Ishikawa (cell line): Measurements from ENCODE around the gene PTPRM.

Experiments used
- CEBPB ChIP-seq: IDR thresholded peaks from 2 replicates; pipeline ENCODE4 v1.6.1; 2012
- CREB1 ChIP-seq: IDR thresholded peaks from 2 replicates; pipeline ENCODE4 v1.6.1; 2012; ENCODE audit warnings: low read depth
- EGR1 ChIP-seq: IDR thresholded peaks from 2 replicates; pipeline ENCODE4 v1.6.1; 2012
- EP300 ChIP-seq: IDR thresholded peaks from 2 replicates; pipeline ENCODE4 v1.6.1; 2012; ENCODE audit warnings: borderline replicate concordance
- FOXM1 ChIP-seq: IDR thresholded peaks from 2 replicates; pipeline ENCODE4 v1.6.1; 2012; ENCODE audit warnings: low read depth, borderline replicate concordance
- MAX ChIP-seq: IDR thresholded peaks from 2 replicates; pipeline ENCODE4 v1.6.1; 2012
- NFIC ChIP-seq: IDR thresholded peaks from 2 replicates; pipeline ENCODE4 v1.6.1; 2012
- RAD21 ChIP-seq: IDR thresholded peaks from 2 replicates; pipeline ENCODE4 v1.6.1; 2012; ENCODE audit warnings: low read depth
- REST ChIP-seq: IDR thresholded peaks from 2 replicates; pipeline ENCODE4 v1.6.1; 2012; ENCODE audit warnings: low read depth, mild to moderate bottlenecking
- TAF1 ChIP-seq: IDR thresholded peaks from 2 replicates; pipeline ENCODE4 v1.6.1; 2012; ENCODE audit warnings: low read depth, mild to moderate bottlenecking
- TCF12 ChIP-seq: IDR thresholded peaks from 2 replicates; pipeline ENCODE4 v1.6.1; 2012; ENCODE audit warnings: low read depth
- TEAD4 ChIP-seq: IDR thresholded peaks from 2 replicates; pipeline ENCODE4 v1.6.1; 2012
- YY1 ChIP-seq: IDR thresholded peaks from 2 replicates; pipeline ENCODE4 v1.6.1; 2012; ENCODE audit warnings: low read depth
- ZBTB7A ChIP-seq: IDR thresholded peaks from 2 replicates; pipeline ENCODE4 v1.6.1; 2012; ENCODE audit warnings: low read depth
- TF ChIP-seq, protein P1 (sequence below): IDR thresholded peaks from 2 replicates; pipeline ENCODE4 v1.6.1; 2012

The PTPRM gene

GRCh38 chr18:8307960-8308359 is 740.8 kb downstream of the PTPRM start:
- TF ChIP-seq NFIC (no peak), TEAD4 (no peak), RAD21 (no peak), FOXM1 (no peak), ZBTB7A (no peak), TAF1 (no peak), MAX (no peak), YY1 (no peak), REST (no peak), CREB1 (no peak)
- TF ChIP-seq, protein P1, sequence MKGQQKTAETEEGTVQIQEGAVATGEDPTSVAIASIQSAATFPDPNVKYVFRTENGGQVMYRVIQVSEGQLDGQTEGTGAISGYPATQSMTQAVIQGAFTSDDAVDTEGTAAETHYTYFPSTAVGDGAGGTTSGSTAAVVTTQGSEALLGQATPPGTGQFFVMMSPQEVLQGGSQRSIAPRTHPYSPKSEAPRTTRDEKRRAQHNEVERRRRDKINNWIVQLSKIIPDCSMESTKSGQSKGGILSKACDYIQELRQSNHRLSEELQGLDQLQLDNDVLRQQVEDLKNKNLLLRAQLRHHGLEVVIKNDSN, result no peak

GRCh38 chr18:8313043-8313442 is 745.9 kb downstream of the PTPRM start:
- TF ChIP-seq, protein P1, result no peak
- TF ChIP-seq EGR1 (no peak), MAX (no peak), CEBPB (no peak), TCF12 (no peak), FOXM1 (no peak), REST (no peak), CREB1 (no peak), TEAD4 (no peak), YY1 (no peak), TAF1 (no peak), EP300 (no peak), NFIC (no peak), RAD21 (no peak), ZBTB7A (no peak)

GRCh38 chr18:8314124-8314523 is 747.0 kb downstream of the PTPRM start:
- no peak for TF ChIP-seq TEAD4
- TF ChIP-seq MAX, result no peak

DNA sequence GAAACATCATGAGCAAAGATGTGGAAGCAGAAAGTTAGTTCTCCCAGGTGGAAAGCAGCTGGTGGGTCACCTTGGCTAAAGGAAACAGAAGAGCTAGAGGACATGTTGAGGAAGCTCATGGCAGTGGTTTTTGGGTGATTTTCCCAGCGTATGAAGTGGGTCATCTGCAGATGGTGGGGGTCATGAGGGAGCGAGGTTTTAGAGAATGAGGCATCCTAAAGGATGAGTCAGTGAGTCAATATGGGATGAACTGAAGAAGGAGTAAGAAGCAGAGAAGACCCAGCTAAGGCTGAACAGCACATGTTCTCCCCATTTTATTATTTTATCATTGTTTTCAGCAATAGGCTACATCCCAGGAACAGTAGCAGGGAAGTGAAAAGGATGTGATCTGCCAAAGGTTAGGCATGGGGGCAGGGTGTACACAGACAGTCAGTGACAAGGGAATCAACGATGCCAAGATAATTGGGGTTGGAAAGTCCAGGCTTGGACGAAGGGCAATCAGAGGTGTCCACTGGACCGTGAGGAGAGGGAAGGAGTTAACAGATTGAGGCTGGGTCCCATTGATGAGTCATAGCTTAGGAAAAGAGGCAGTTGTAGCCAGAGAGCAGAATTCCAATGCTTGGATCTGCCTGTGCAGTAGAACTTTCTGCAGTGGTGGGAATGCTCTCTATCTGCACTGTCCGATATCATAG is 752.8 kb downstream of the PTPRM start:
- TF ChIP-seq REST (no peak), YY1 (no peak), ZBTB7A (no peak), TAF1 (no peak), CREB1 (no peak), TEAD4 (no peak), EGR1 (no peak), FOXM1 (no peak), RAD21 (no peak), MAX (no peak), CEBPB (no peak), NFIC (no peak), EP300 (no peak), TCF12 (no peak)
- TF ChIP-seq, protein P1, result no peak
